Hepatic stellate cell (primary cell): Measurements from ENCODE around the gene AKTIP.
"Not testable (repeated sequence)": the region's sequence is repeated elsewhere in the genome, so short reads cannot be mapped to it uniquely, and the experiment has no call there.

Source experiments
- DNase-seq: peaks from one replicate; pipeline ENCODE4 v3.0.0; 2011; ENCODE audit warnings: low spot score

AKTIP gene

DNA sequence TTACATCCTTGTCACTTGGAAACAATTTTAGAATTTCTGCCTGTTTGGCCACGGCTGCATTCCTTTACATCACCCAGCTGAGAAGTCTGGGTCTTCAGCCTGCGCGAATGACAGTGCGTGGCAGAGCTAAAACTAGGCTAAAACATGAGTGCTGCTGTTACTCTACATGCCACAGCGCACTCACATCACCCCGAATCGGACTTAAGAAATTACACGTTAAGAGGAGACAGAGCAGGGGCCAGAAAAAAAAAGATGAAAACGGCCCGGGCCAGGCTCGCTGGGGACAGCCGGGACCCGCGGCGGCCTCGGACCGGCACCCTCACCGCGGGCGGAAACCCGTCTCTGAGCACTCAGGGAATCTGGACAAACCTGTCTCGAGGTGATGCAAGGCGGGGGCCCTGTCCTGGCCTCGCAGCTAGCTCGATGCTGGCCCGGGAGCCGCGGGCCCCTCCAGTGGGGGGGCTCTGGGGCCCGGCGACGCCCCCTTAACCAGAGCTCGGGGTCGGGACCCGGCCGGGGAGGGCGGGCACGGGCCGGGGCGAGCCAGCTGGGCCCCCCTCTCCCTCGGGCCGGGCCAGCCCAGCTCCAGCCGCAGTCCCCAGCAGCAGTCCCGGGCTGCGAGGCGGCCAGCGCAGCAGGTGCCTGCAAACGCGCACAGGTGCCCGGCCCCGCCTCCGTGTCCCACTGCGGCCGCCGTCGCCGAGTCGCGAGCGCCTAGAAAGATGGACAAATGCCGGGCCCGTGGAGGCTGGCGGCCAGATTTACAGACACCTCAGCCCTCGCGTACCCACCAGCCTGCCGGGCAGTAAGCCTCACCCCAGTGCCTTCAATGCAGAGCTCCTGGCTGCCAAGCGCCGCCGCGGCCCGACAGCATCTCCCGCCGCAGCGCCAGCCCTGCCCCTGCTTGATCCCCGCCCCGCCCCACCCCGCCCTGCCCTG is at the start of gene AKTIP:
TSS of gene AKTIP (minus strand) at position 879 of the 939 bp plus-strand sequence. CDS start 2,950 bp downstream, outside the sequence.
- DNase-seq: no peak

DNA sequence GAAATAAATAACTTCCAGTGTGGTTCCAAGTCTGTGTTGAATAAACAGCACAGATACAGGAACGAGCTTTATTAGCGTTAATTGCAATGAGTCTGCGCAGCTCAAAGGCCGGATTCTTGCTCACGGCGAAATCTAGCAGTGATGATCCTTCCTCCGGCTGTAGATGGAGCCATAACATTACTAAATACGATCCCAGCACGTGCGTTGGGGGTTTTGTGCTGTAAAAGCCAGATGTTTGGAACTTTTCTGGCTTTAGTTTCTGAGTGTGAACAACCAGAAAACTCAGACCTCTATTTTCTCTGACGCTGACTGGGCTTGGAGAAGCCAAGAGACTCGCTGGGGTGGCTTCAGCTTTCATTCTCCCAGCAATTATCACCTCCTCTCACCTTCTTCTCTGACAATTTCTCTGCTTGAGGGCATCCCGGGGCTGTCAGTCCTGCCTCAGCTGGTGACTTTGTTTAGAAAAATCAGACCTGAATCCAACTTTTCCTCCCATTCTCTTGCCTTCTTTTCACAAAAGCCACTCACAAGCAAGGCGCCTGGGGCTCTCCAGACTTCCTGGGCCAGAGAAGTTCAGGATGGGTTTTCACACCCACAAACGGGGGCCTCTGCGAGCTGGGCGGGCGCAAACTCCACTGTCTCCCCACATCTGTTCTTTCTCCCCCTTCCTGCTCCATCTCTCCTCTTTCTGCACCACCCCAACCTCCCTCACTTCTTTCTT is 47.1 kb upstream of the AKTIP start:
- DNase-seq: peak; percentile 78

DNA sequence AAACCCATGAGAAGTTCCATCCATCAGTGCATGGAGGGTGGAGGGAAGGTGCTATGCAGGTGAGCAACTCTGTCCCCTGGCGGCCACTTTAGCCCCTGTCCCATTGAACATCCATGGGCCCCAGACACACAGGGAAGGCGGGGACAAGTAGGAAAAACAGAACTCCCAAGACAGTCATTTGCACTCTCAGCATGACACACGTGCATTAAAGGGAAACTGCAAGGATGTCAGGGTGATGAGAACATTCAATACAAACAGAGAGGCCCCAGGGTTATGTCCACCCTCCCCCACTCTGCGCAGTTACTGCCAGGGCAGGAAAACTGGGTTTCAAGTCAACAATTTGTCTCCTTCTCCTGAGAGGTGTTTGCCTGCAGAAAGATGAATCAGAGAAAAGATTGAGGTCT is 44.0 kb upstream of the AKTIP start:
- DNase-seq: no peak

DNA sequence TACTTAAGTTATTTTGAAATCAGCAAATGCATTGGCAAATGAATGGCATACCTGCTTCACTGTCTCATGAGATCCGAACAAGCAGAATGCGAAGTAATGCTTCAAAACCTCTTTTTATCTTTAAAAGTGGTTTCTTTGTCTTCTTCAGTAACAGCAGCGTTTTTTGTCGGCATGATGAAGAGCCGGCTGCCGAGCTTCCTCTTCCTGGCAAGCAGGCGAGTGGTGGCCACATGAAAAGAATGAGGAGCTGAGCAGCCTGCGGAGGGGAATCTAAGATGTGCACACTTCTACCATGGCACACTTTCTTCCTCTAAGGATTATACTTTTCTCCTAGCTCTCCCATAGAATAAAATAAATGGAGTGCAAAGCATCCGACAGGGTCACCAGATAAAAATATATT is 42.4 kb upstream of the AKTIP start:
- DNase-seq: no peak

DNA sequence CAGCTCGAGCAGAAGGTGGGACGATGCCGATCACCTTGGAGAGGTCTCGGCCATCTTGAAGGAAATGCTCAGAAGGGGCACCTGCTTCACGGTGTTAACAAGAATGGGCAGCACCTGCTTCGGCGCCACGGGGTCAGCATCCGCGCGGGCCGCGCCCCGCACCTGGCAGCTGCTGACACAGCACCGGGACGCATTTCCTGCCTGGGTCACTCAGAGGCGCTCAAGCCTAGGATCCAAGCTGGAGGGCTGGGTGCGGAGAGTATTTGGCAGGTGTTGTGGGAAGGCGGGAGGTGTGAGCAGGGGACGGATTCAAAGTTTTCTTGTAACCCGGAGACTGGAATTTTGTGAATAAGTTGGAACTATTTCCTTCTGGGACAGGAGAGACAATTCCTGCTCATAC is 39.3 kb upstream of the AKTIP start:
- no peak for DNase-seq

DNA sequence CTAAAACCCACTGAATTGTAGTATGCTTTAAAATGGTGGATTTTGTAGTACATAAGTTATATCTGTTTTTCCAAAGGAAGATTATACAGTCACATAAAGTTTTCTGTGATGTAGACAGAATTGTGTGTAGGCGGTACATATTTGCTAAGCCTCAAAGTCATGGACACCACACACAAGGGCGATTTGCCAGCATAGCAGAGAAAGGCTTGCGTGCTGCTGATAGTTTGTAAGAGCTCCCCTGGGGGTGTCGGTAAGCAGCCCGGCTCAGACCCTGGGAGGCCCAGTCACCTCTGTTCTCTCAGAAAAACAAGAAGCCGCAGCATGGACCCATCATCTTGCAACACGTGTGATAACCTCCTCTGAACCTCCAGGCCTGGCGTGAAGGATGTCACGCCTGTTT is 38.3 kb upstream of the AKTIP start:
- no peak for DNase-seq

DNA sequence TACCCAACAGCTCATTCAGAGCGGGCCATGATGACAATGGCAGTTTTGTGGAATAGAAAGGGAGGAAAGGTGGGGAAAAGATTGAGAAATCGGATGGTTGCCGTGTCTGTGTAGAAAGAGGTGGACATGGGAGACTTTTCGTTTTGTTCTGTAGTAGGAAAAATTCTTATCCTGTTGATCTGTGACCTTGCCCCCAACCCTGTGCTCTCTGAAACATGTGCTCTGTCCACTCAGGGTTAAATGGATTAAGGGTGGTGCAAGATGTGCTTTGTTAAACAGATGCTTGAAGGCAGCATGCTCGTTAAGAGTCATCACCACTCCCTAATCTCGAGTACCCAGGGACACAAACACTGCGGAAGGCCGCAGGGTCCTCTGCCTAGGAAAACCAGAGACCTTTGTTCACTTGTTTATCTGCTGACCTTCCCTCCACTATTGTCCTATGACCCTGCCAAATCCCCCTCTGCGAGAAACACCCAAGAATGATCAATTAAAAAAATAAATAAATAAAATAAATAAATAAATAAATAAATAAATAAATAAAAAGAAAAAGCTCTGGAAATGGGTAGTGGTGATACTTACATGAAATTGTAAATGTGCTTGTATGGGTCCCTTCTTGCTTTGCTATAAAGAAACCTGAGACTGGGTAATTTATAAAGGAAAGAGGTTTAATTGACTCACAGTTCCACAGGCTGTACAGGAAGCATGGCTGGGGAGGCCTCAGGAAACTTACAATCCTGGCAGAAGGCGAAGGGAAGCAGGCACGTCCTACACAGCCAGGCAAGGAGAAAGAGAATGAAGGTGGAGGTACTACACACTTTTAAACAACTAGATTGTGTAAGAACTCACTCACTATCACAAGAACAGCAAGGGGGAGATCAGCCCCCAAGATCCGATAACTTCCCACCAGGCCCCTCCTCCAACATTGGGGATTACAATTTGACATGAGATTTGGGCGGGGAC is 37.0 kb upstream of the AKTIP start:
- not testable (repeated sequence) for DNase-seq

DNA sequence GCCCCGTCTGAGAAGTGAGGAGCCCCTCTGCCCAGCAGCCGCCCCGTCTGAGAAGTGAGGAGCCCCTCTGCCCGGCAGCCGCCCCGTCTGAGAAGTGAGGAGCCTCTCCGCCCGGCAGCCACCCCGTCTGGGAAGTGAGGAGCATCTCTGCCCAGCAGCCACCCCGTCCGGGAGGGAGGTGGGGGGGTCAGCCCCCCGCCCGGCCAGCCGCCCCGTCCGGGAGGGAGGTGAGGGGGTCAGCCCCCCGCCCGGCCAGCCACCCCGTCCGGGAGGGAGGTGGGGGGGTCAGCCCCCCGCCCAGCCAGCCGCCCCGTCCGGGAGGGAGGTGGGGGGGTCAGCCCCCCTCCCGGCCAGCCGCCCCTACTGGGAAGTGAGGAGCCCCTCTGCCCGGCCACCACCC is 36.3 kb upstream of the AKTIP start:
- DNase-seq: not testable (repeated sequence)

DNA sequence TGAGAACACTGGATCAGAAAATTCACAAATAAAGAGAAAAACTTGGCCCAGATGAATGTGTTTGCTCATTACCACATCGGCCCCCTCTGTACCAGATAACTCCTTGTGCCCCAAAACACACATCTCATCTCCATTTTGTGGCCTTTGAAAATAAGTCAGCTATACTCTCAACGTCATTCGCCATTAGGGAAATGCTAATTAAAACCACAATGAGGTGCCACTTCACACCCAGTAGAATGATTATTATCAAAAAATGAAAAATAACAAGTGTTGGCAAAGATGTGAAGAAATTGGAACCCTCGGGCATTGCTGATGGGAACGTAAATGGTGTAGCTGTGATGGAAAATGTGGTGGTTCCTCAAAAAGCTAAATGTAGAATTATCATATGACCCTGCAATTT is 34.6 kb upstream of the AKTIP start:
- no peak for DNase-seq

DNA sequence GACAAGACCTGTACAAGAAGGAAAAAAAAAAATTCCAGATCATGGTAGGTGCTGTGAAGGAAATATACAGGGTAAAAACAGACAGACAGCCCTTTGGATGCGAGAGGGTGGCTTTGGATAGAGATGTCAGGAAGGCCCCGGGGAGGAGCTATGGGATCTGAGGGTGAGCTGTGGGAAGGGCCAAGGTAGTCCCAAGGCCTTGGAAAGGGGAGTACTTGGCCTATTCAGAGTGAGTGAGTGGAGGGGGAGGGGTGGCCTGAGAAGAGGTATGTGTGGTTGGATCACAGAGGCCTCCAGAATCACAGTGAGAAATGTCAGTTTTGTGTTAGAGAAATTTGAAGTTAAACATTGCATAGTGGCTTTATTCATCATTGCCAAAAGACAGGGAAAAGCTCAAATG is 31.2 kb upstream of the AKTIP start:
- DNase-seq: no peak

DNA sequence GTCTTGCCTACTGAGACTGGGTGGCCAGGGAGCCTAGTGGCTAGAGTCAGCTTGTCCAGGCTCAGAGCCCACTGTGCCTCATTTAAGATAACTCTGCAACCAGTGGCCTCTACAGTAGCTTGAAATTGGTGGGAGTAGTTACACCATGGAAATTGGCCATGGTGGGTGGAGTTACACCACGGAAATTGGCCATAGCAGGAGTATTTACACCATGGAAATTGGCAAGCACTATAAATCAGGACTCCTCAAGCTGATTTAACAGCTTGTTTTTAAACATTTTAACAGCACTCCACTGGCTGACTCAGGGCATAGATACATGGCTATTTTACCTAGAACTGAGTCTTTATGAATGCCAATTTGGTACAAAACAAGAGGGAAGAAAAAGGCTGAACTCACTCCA is 27.7 kb upstream of the AKTIP start:
- no peak for DNase-seq

DNA sequence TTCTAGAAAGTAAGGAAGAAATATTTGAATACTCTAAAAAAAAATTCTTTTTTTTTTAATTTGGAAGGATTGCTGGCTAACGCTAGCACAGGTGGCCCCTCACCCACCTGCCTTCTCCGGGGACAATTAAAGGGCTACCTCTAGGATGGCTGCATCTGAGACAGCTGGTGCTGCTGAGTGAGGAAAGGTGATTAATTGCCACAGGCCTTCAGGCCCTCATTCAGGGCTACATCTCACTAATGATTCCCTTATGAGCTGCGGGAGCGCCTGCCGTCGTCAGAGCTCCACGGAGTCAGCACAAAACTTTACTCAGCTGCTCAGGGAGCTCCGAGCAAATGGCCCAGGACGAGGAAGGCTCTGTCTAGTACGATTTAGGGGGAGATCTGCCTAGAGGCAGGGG is 27.0 kb upstream of the AKTIP start:
- DNase-seq: no peak

DNA sequence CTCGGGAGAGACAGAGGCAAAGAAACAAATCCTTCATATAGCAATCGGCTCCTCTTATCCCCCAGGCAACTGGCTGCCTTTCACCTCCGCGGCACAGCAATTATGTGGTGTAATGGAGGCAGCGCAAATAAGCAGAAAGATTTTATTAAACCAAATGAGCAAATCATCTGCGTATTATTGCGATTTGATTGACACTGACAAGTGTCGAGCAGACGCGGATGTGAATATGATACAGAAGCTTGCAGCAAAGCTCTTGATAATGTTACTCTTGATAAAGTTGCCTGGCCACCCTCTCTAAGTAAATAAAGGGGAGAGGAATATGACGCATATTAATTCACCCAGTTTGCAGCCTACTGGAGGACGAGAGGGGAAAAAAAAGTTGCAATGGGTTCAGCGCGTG is 26.5 kb upstream of the AKTIP start:
- no peak for DNase-seq

DNA sequence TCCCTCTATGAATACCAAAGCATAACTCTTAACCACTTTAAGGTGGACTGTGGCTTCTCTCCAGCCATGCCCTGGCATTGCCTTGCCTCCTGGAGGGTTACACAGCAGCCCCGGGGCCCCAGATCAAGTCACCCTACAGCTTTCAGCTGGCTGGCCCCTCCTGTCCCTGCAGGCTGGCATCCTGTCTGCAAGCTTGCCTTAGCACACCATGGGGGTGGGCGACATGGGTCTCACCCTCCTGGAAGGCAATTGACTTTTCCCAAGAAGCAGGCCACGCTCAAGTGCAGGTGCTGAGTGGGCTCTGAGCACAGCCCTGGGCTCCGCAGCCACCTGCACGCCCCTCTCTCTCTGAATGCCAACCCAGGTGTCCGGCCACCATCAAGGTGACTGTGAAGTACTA is 25.8 kb upstream of the AKTIP start:
- no peak for DNase-seq

DNA sequence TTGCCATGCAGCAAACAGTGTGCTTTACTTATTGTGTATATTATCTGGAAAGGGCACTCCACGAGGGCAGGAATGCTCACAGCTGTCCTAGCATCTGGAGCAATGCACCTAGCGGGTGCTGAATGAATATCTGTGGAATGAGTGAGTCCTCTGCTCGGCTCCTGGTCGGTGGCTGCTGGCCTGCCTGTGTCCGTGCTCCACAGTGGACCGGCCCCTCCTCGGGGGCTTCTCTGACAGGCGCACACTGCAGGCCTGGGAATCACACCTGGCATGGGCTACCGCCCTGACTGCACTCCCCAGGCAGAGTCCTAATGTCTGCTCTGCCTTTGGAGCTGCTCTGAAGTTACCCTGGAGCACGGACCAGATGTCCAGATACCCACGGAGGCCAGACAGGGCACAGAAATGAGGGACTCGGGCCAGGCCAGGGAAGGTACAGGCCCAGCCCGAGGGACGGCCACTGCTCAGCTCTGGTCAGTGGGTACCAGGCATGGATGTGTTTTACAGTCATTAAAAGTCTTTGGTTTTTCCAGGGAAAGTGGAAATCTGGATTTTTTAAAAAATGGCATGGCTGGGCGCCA is 21.1 kb upstream of the AKTIP start:
- no peak for DNase-seq

DNA sequence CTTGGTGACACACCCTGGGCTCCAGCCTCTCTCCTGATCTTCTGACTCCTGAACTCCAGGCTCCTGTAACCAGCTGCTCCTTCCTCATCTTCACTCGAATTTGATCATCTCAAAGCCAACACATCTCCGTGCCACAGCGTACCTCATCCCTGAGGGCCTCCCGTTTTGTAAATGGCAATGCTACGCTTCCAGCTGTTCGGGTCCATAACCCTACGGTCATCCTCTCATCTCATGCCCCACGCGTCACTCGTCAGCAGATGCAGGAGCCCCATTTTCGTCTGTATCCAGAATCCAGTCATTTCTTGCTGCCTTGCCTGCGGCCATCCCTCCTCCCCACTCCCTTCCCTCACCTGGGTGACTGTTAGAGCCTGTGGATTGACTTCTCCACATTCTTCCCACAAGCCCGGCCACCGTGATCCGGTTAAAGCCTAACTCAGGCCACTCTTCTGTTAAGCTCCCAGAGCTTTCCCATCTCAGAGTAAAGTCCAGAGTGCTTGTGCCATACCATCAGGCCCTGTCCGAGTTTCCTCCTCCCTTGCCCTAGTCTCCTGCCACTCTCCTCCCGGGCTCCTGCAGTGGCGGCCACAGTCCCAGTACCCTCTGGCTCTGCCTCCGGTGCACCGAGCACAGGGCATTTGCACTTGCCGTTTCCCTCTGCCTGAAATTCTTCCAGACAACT is 20.3 kb upstream of the AKTIP start:
- DNase-seq: no peak

DNA sequence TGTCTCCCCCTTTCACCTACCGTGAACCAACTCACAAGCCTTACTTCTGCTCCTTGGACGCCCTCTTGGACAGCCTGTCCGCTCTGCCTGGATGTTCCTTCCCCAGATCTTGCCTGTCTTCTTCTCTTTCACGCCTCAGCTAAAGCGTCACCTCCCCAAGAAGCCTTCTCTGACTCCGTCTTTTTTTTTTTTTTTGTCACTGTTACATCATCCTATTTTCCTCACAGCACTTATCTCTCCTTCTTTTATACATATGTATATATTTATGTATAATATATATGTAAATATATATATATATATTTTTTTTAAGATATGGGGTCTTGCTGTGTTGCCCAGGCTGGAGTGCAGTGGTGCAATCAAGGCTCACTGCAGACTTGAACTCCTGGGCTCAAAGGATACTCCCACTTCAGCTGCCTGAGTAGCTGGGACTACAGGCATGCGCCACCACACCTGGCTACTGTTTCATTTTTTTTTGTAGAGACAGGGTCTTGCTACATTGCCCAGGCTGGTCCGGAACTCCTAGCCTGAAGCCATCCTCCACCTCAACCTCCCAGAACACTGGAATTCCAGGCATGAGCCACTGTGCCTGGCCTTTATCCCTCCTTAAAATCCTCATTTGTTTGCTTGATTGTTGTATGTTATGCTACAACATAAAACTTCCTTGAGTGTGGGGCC is 16.5 kb upstream of the AKTIP start:
- DNase-seq: no peak

DNA sequence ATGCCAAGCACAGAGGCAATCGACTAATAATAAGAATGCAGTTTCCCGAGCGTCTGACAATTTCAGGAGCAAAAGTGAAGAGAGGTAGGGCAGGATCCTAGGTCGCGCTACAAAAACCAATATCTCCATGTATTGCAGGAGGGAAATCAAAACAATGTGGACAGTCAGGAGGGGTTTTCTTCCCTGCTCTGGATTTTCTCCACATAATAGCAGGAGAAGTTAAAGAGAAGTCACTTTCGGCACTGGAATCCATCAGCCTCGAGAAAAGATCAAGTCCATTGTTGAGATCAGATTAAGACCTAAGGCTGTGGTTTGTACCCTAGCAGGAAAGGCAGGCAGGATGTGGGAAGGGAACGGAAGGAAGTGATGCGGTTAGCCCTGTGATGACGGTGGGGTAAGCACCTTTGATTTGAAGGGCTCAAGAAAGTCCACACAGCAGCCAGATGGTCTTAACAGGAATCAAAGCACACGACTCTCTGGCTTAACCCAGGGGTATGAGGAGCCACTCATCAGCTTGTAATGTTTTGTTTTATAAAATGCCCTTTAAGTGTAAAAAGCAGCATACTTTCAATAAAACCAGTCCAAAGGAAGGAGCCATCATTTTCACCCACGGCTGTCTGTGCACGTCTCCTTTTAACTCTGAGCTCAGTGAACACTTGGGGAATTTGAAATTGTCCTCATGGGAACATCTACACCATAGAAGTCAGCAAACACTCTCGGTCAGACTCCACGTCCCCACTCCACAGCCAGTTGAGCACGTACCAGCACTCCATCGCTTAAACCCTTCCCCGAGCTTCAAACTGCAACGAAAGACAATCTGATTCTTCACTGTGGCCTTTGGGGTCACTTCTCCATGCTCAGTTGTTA is 15.8 kb upstream of the AKTIP start:
- no peak for DNase-seq

DNA sequence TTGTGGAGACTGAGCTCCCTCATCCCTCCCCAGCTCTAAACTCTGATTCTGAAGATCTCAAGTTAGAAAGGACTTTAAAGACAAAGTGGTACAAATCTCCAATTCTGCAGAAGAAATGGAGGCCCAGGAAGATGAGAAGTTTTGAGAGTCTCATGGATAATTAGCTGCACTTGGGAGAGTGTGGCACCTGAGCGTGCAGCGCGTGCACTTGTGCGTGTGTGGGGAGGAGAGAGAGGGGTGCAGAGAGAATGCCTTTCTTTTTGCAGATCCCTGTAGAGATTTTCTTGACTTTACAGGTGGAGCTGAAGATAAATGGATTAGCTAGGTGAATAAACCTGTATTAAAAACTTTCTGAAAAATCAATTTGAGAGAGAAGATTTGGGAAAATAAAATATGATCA is 14.8 kb upstream of the AKTIP start:
- DNase-seq: no peak

DNA sequence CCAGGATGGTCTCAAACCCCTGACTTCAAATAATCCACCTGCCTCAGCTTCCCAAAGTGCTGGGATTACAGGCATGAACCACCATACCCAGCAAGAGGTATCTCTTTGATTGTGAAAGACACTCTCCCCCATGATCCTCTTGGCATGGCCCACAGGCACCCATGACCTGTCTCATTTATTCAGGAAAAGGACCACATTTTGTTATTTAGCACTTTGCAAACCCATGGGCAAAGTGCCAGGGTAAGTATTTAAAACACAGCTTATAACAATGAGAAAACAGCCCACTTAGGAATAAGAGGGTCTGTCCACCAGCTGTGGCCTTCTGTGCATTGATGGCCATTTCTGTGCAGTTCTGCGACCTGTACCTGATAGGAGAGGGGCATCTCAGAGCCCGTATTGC is 12.8 kb upstream of the AKTIP start:
- no peak for DNase-seq
